ENCODE measurements around the gene STIM1.
A peak's percentile ranks its signal among the peaks of the same experiment; 100 is the strongest.

STIM1 gene

GRCh38 chr11:3955299-3955665 is 99.8 kb downstream of the STIM1 start:
- Mint-ChIP-seq H3K9me3 (no peaks in the 10 kb centered on the region), H3K4me1 (peaks cover 16% of the 10 kb centered on the region), H3K27me3 (ENCODE audit: low read depth) (no peaks in the 10 kb centered on the region), H3K27ac (no peak overlapping the region), H3K4me3 (no peak overlapping the region), H3K36me3 (ENCODE audit: low read depth) (no peaks in the 10 kb centered on the region)
- no peak for TF ChIP-seq CTCF (IDR thresholded peaks at IDR 0.05; ENCODE audit: unreplicated experiment in 3 of 3)

- Mint-ChIP-seq H3K4me1 (peaks cover 14% of the 10 kb centered on the region), H3K4me3 (no peak overlapping the region), H3K36me3 (ENCODE audit: low read depth) (no peaks in the 10 kb centered on the region), H3K27me3 (ENCODE audit: low read depth) (no peaks in the 10 kb centered on the region), H3K27ac (no peak overlapping the region), H3K9me3 (no peaks in the 10 kb centered on the region)
- no peak for TF ChIP-seq CTCF (IDR thresholded peaks at IDR 0.05; ENCODE audit: unreplicated experiment in 3 of 3)
These were observed 100.6 kb downstream of the STIM1 start for GRCh38 chr11:3956038-3956437.

GRCh38 chr11:3956748-3957147 is 101.3 kb downstream of the STIM1 start:
- Mint-ChIP-seq H3K27ac (no peak overlapping the region), H3K4me1 (peaks cover 10% of the 10 kb centered on the region), H3K27me3 (ENCODE audit: low read depth) (no peaks in the 10 kb centered on the region), H3K9me3 (no peaks in the 10 kb centered on the region), H3K4me3 (no peak overlapping the region), H3K36me3 (ENCODE audit: low read depth) (no peaks in the 10 kb centered on the region)
- no peak for TF ChIP-seq CTCF (IDR thresholded peaks at IDR 0.05; ENCODE audit: unreplicated experiment in 3 of 3)

- no peak overlapping the region for H3K4me3 Mint-ChIP-seq
- H3K9me3 Mint-ChIP-seq, result no peaks in the 10 kb centered on the region
- no peak for TF ChIP-seq CTCF (IDR thresholded peaks at IDR 0.05; ENCODE audit: unreplicated experiment in 3 of 3)
- no peak overlapping the region for H3K27ac Mint-ChIP-seq
- no peaks in the 10 kb centered on the region for H3K36me3 Mint-ChIP-seq (ENCODE audit: low read depth)
- no peaks in the 10 kb centered on the region for H3K27me3 Mint-ChIP-seq (ENCODE audit: low read depth)
- H3K4me1 Mint-ChIP-seq, result peaks cover 15% of the 10 kb centered on the region
These were observed 102.0 kb downstream of the STIM1 start for GRCh38 chr11:3957437-3957836.

- no peak overlapping the region for H3K27ac Mint-ChIP-seq
- no peaks in the 10 kb centered on the region for H3K36me3 Mint-ChIP-seq (ENCODE audit: low read depth)
- H3K4me1 Mint-ChIP-seq, result peaks cover 23% of the 10 kb centered on the region
- no peak overlapping the region for H3K4me3 Mint-ChIP-seq
- H3K27me3 Mint-ChIP-seq (ENCODE audit: low read depth), result no peaks in the 10 kb centered on the region
- no peaks in the 10 kb centered on the region for H3K9me3 Mint-ChIP-seq
- no peak for TF ChIP-seq CTCF (IDR thresholded peaks at IDR 0.05; ENCODE audit: unreplicated experiment in 3 of 3)
These were observed 102.8 kb downstream of the STIM1 start for GRCh38 chr11:3958281-3958680.

- H3K4me1 Mint-ChIP-seq, result peaks cover 33% of the 10 kb centered on the region
- TF ChIP-seq CTCF (IDR thresholded peaks at IDR 0.05; ENCODE audit: unreplicated experiment in 3 of 3), result peak in 1 of 3 experiments; percentile 12
- no peak overlapping the region for H3K4me3 Mint-ChIP-seq
- H3K27me3 Mint-ChIP-seq (ENCODE audit: low read depth), result no peaks in the 10 kb centered on the region
- H3K27ac Mint-ChIP-seq, result peak overlapping the region; percentile 6 to 42 (median 22)
- H3K9me3 Mint-ChIP-seq, result no peaks in the 10 kb centered on the region
- H3K36me3 Mint-ChIP-seq (ENCODE audit: low read depth), result no peaks in the 10 kb centered on the region
These were observed 103.8 kb downstream of the STIM1 start for GRCh38 chr11:3959015-3959902.

Measured in nephron (organoid).